IMR-90 (cell line): ENCODE measurements around the gene ERC2. TPM values are rescaled to one million over a fixed set of nuclear protein-coding genes. Genes with fewer than 3 reads are reported as not detected.

Experiments used
- ATAC-seq: fragments of 200-7000 bp; cut with Tn5 transposase; 2 replicates; pipeline ENCODE4 v1.9.1; 2020; ENCODE audit warnings: low read depth, mild to moderate bottlenecking, moderate library complexity
- BruUV-seq: library from RNA; stranded (reverse); fragments of 400-500 nt; replicated peaks from 2 replicates; lab custom pipeline; 2021; lab: Mats Ljungman, UMichigan
- CTCF ChIA-PET: fragments of 300-600 bp; formaldehyde crosslinking; extraction: SDS; loops from one replicate; lab custom pipeline; 2021; ENCODE audit warnings: antibody characterized with exemption; lab: Yijun Ruan, JAX
- POLR2A ChIA-PET: fragments of 300-600 bp; sonication (Branson Sonifier 250); formaldehyde crosslinking; loops from one replicate; lab custom pipeline; 2022; ENCODE audit warnings: antibody characterized with exemption; ENCODE audit not compliant: unreplicated experiment; lab: Charles Lee
- DNase-seq: peaks from one replicate; pipeline ENCODE4 v3.0.0; 2013
- H2AFZ ChIP-seq: replicated peaks from 2 replicates; pipeline ENCODE3; 2013; ENCODE audit warnings: low read length, mild to moderate bottlenecking; ENCODE audit not compliant: poor library complexity
- H2AK5ac ChIP-seq: 2 replicates; pipeline ENCODE4 v1.6.1; 2013; ENCODE audit warnings: low read depth, low read length, inconsistent platforms
- H2AK9ac ChIP-seq: replicated peaks from 2 replicates; pipeline ENCODE3; 2013; ENCODE audit warnings: mild to moderate bottlenecking, low read depth, low read length, moderate library complexity; ENCODE audit not compliant: poor library complexity
- H2BK120ac ChIP-seq: 2 replicates; pipeline ENCODE4 v1.6.1; 2013; ENCODE audit warnings: low read depth, low read length, inconsistent platforms
- H2BK15ac ChIP-seq: 3 replicates; pipeline ENCODE4 v1.6.1; 2013; ENCODE audit warnings: low read depth, low read length, inconsistent platforms
- H2BK20ac ChIP-seq: 2 replicates; pipeline ENCODE4 v1.6.1; 2013; ENCODE audit warnings: low read depth, mild to moderate bottlenecking, inconsistent platforms, low read length, moderate library complexity
- H2BK5ac ChIP-seq: 2 replicates; pipeline ENCODE4 v1.6.1; 2013; ENCODE audit warnings: mild to moderate bottlenecking, low read depth, low read length, inconsistent platforms; ENCODE audit not compliant: poor library complexity, severe bottlenecking
- H3K14ac ChIP-seq: replicated peaks from 2 replicates; pipeline ENCODE4 v1.6.1; 2013; ENCODE audit warnings: low read depth, low read length, inconsistent platforms
- H3K18ac ChIP-seq: 2 replicates; pipeline ENCODE4 v1.6.1; 2013; ENCODE audit warnings: low read depth, low read length, control low read depth
- H3K23ac ChIP-seq: 2 replicates; pipeline ENCODE4 v1.6.1; 2013; ENCODE audit warnings: low read depth, low read length, inconsistent platforms
- H3K27ac ChIP-seq: 2 replicates; pipeline ENCODE4 v1.5.1; 2013; ENCODE audit warnings: mild to moderate bottlenecking, control low read depth, low read length; ENCODE audit not compliant: insufficient read depth
- H3K27me3 ChIP-seq: 2 replicates; pipeline ENCODE4 v1.6.1; 2013; ENCODE audit warnings: low read length; ENCODE audit not compliant: control insufficient read depth, insufficient read depth
- H3K36me3 ChIP-seq: 2 replicates; pipeline ENCODE4 v1.6.1; 2013; ENCODE audit warnings: low read length, mixed read lengths; ENCODE audit not compliant: control insufficient read depth, insufficient read depth
- H3K4ac ChIP-seq: 2 replicates; pipeline ENCODE4 v1.6.1; 2013; ENCODE audit warnings: low read depth, low read length, inconsistent platforms
- H3K4me1 ChIP-seq: 2 replicates; pipeline ENCODE4 v1.6.1; 2013; ENCODE audit warnings: low read length, mixed read lengths; ENCODE audit not compliant: control insufficient read depth, insufficient read depth
- H3K4me2 ChIP-seq: 2 replicates; pipeline ENCODE4 v1.6.1; 2013; ENCODE audit warnings: low read depth, mild to moderate bottlenecking, control low read depth, low read length, moderate library complexity
- H3K4me3 ChIP-seq: 2 replicates; pipeline ENCODE4 v1.5.1; 2013; ENCODE audit warnings: low read depth, mild to moderate bottlenecking, control low read depth, low read length, moderate library complexity; ENCODE audit not compliant: insufficient read depth
- H3K56ac ChIP-seq: 2 replicates; pipeline ENCODE4 v1.6.1; 2013; ENCODE audit warnings: low read length, inconsistent platforms; ENCODE audit not compliant: insufficient read depth; ENCODE audit errors: extremely low read depth
- H3K79me1 ChIP-seq, 2 experiments: 2 replicates each; pipeline ENCODE4 v1.6.1; 2013; ENCODE audit warnings: low read length in 2 of 2, inconsistent platforms in 1 of 2, low read depth in 1 of 2
- H3K9ac ChIP-seq: 2 replicates; pipeline ENCODE4 v1.6.1; 2013; ENCODE audit warnings: low read depth, low read length, control low read depth
- H3K9me1 ChIP-seq: 2 replicates; pipeline ENCODE4 v1.6.1; 2013; ENCODE audit warnings: low read length, inconsistent platforms; ENCODE audit not compliant: insufficient read depth
- H3K9me3 ChIP-seq: 2 replicates; pipeline ENCODE4 v1.6.1; 2013; ENCODE audit warnings: low read length; ENCODE audit not compliant: control insufficient read depth, insufficient read depth
- H4K20me1 ChIP-seq: 2 replicates; pipeline ENCODE4 v1.6.1; 2013; ENCODE audit warnings: low read length, inconsistent platforms; ENCODE audit not compliant: insufficient read depth
- H4K5ac ChIP-seq: 2 replicates; pipeline ENCODE4 v1.6.1; 2013; ENCODE audit warnings: mild to moderate bottlenecking, low read depth, low read length, control low read depth
- H4K8ac ChIP-seq, 2 experiments: 2 replicates each; pipeline ENCODE4 v1.6.1; 2013; ENCODE audit warnings: low read depth in 2 of 2, low read length in 2 of 2, control low read depth in 1 of 2, inconsistent platforms in 1 of 2
- H4K91ac ChIP-seq: 2 replicates; pipeline ENCODE4 v1.6.1; 2013; ENCODE audit warnings: low read depth, low read length, inconsistent platforms; ENCODE audit not compliant: insufficient read depth
- CHD1 ChIP-seq: IDR thresholded peaks from 2 replicates; pipeline ENCODE4 v1.6.1; 2012; ENCODE audit warnings: low read depth, low read length, improper control_type of control experiment
- FOS ChIP-seq: fragments of 150-350 bp; IDR thresholded peaks from 2 replicates; pipeline ENCODE4 v1.6.1; 2016; ENCODE audit warnings: low read depth, low read length
- NFE2L2 ChIP-seq: fragments of 150-350 bp; IDR thresholded peaks from 2 replicates; pipeline ENCODE4 v1.6.1; 2016; ENCODE audit warnings: low read depth, mild to moderate bottlenecking, low read length
- RAD21 ChIP-seq: IDR thresholded peaks from 2 replicates; pipeline ENCODE4 v1.6.1; 2012; ENCODE audit warnings: low read length, improper control_type of control experiment
- RCOR1 ChIP-seq: IDR thresholded peaks from 2 replicates; pipeline ENCODE4 v1.6.1; 2012; ENCODE audit warnings: mild to moderate bottlenecking, low read length, improper control_type of control experiment; ENCODE audit not compliant: insufficient replicate concordance
- RFX5 ChIP-seq: IDR thresholded peaks from 2 replicates; pipeline ENCODE4 v1.8.0; 2012; ENCODE audit warnings: low read depth, mild to moderate bottlenecking, low read length, moderate library complexity
- SMC3 ChIP-seq: fragments of 150-350 bp; IDR thresholded peaks from 2 replicates; pipeline ENCODE4 v1.6.1; 2016; ENCODE audit warnings: low read depth, mild to moderate bottlenecking, antibody characterized with exemption, low read length, moderate library complexity
- WGBS, 2 experiments: methylation state at CpG; one replicate each; pipeline versions ENCODE4 v1.1.5 to v1.1.7; 2013; ENCODE audit warnings: missing lambda C conversion rate in 2 of 2; ENCODE audit not compliant: insufficient read length in 1 of 2; ENCODE audit errors: extremely low coverage in 2 of 2; 5-methylcytosine and 5-hydroxymethylcytosine counted together
- dilution Hi-C: fragments of 300-500 bp; cut with HindIII; formaldehyde crosslinking; loops from one replicate; pipeline ENCODE4 v1.14.3; 2018; ENCODE audit warnings: low sequenced_read_pairs; ENCODE audit not compliant: unreplicated experiment
- in situ Hi-C: fragments of 300-500 bp; cut with MboI; formaldehyde crosslinking; loops from 3 replicates; pipeline ENCODE4 v1.14.3; 2019; ENCODE audit warnings: low sequenced_read_pairs, inconsistent platforms, mixed read lengths
- intact Hi-C: fragments of 100-400 bp; cut with micrococcal nuclease; formaldehyde crosslinking; loops from 2 replicates; pipeline ENCODE4 v1.10.0; 2022
- polyA plus RNA-seq, 3 experiments: library from polyadenylated mRNA; depleted of rRNA; stranded (reverse); fragments of >200 nt; gene quantifications; 2 replicates each; pipeline ENCODE4 v1.2.3, GENCODE V29; 2012; ENCODE audit warnings: low replicate concordance in 1 of 3
- total RNA-seq: library from RNA; depleted of rRNA; stranded (reverse); fragments of >200 nt; gene quantifications from 2 replicates; pipeline ENCODE4 v1.2.3, GENCODE V29; 2012
- TF ChIP-seq, protein P1 (sequence below): conservative IDR thresholded peaks from 2 replicates; pipeline ENCODE4 v1.5.1; 2012; ENCODE audit warnings: mild to moderate bottlenecking, low read depth, low read length, improper control_type of control experiment
- TF ChIP-seq, protein P2 (sequence below): fragments of 150-350 bp; IDR thresholded peaks from 2 replicates; pipeline ENCODE4 v1.6.1; 2017; ENCODE audit warnings: mild to moderate bottlenecking, antibody characterized with exemption, low read length, low read depth

ERC2 gene
- total and polyA plus RNA-seq, 2 of the 4 experiments (the other 2 are of a cell fraction): 0.17 to 0.18 TPM

DNA sequence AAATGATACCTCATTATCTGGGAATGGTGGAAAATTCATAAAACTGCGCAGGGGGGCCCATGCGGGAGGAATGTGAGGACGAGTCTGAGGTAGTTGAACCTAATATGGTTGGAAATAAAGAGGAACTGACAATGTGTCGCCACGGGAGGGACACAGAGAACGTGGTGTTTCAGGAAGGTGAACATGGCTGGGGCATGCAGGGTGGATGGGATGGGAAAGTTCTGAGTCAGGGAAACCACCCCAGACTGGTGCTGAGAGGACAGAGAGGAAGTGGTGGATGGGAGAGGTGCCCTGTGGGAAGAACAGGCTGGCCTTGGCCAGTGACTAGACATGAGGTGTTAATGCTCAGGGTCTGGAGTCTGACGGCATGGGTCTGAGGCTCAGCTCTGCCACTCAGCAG, 844.0 kb downstream of the ERC2 start:
- H2AK9ac ChIP-seq: peak overlapping the region; percentile 70
- H3K36me3 ChIP-seq: no peaks in the 10 kb centered on the region
- H2BK20ac ChIP-seq: peak overlapping the region; percentile 15; the same call in 1 of the 2 replicates
- DNase-seq (peak; percentile 61), ATAC-seq (no peak)
- CTCF ChIA-PET: no interaction called here
- no peaks in the 10 kb centered on the region for H4K20me1 ChIP-seq
- H2BK120ac ChIP-seq: peak overlapping the region; percentile 38
- H3K4me3 ChIP-seq: no peak overlapping the region
- peaks cover 10% of the 10 kb centered on the region for H3K9me1 ChIP-seq
- no peak overlapping the region for H2BK5ac ChIP-seq
- peak overlapping the region; percentile 15; the same call in 1 of the 2 replicates for H4K5ac ChIP-seq
- H3K18ac ChIP-seq: peak overlapping the region; percentile 50
- POLR2A ChIA-PET: no interaction called here
- H3K4ac ChIP-seq: peak overlapping the region; percentile 46
- no peaks in the 10 kb centered on the region for H3K79me1 ChIP-seq
- H2AFZ ChIP-seq: no peak overlapping the region
- H4K91ac ChIP-seq: peak overlapping the region; percentile 47; the same call in 1 of the 2 replicates
- peaks cover 18% of the 10 kb centered on the region for H3K4me1 ChIP-seq
- in situ Hi-C loops: no loop called here
- H4K8ac ChIP-seq: no peak overlapping the region
- H3K27me3 ChIP-seq: no peaks in the 10 kb centered on the region
- H2AK5ac ChIP-seq: peak overlapping the region; percentile 86
- TF ChIP-seq FOS (no peak), SMC3 (no peak), CHD1 (no peak), RCOR1 (no peak), RFX5 (no peak), NFE2L2 (no peak), RAD21 (no peak)
- TF ChIP-seq, protein P1, sequence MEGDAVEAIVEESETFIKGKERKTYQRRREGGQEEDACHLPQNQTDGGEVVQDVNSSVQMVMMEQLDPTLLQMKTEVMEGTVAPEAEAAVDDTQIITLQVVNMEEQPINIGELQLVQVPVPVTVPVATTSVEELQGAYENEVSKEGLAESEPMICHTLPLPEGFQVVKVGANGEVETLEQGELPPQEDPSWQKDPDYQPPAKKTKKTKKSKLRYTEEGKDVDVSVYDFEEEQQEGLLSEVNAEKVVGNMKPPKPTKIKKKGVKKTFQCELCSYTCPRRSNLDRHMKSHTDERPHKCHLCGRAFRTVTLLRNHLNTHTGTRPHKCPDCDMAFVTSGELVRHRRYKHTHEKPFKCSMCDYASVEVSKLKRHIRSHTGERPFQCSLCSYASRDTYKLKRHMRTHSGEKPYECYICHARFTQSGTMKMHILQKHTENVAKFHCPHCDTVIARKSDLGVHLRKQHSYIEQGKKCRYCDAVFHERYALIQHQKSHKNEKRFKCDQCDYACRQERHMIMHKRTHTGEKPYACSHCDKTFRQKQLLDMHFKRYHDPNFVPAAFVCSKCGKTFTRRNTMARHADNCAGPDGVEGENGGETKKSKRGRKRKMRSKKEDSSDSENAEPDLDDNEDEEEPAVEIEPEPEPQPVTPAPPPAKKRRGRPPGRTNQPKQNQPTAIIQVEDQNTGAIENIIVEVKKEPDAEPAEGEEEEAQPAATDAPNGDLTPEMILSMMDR: no peak
- TF ChIP-seq, protein P2, sequence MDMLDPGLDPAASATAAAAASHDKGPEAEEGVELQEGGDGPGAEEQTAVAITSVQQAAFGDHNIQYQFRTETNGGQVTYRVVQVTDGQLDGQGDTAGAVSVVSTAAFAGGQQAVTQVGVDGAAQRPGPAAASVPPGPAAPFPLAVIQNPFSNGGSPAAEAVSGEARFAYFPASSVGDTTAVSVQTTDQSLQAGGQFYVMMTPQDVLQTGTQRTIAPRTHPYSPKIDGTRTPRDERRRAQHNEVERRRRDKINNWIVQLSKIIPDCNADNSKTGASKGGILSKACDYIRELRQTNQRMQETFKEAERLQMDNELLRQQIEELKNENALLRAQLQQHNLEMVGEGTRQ: no peak
- H3K4me2 ChIP-seq: no peak overlapping the region
- no TSS peak for BruUV-seq
- intact Hi-C loops: loop anchor here (5.0 to 10.0 kb wide), 3 partner anchors 98 to 429 kb away; no protein-coding TSS in a partner anchor
- no peak overlapping the region for H3K56ac ChIP-seq
- dilution Hi-C loops: no loop called here
- no peak overlapping the region for H3K27ac ChIP-seq
- 100% methylated on average over 3 of the region's 7 CpGs; no CpG with 5 or more reads in 1 of the 2 experiments for WGBS, 2 experiments
- no peak overlapping the region for H3K9ac ChIP-seq
- H3K23ac ChIP-seq: no peak overlapping the region
- peak overlapping the region; percentile 45; the same call in 2 of the 3 replicates for H2BK15ac ChIP-seq
- no peaks in the 10 kb centered on the region for H3K9me3 ChIP-seq
- 0 out of 2 replicates have a peak overlapping the region, but pooled peaks have one; percentile 29 for H3K14ac ChIP-seq
